Liver (tissue), 3 donors: Measurements from ENCODE around the gene PNPLA2.

ENCODE experiments used
- RAD21 ChIP-seq, 2 donors: IDR thresholded peaks; 2 replicates each; pipeline ENCODE4 v1.6.1; 2016; ENCODE audit warnings: antibody characterized with exemption in 2 of 2, mild to moderate bottlenecking in 2 of 2
- REST ChIP-seq: IDR thresholded peaks from 2 replicates; pipeline ENCODE4 v1.6.1; 2016; ENCODE audit warnings: antibody characterized with exemption, mild to moderate bottlenecking
- SP1 ChIP-seq: IDR thresholded peaks from 2 replicates; pipeline ENCODE4 v1.6.1; 2018; ENCODE audit warnings: antibody characterized with exemption, mild to moderate bottlenecking
- TF ChIP-seq, protein P1 (sequence below): fragments of 150-350 bp; IDR thresholded peaks from 2 replicates; pipeline ENCODE4 v1.5.1; 2017; ENCODE audit warnings: improper control_type of control experiment, low read depth, low read length; ENCODE audit not compliant: missing input control
- donor health status: healthy.
- donor health status: healthy.

GRCh38 chr11:812390-812789 lies 6.3 kb upstream of the PNPLA2 start:
- TF ChIP-seq RAD21 (IDR thresholded peaks at IDR 0.05), result no peak
- TF ChIP-seq, protein P1, sequence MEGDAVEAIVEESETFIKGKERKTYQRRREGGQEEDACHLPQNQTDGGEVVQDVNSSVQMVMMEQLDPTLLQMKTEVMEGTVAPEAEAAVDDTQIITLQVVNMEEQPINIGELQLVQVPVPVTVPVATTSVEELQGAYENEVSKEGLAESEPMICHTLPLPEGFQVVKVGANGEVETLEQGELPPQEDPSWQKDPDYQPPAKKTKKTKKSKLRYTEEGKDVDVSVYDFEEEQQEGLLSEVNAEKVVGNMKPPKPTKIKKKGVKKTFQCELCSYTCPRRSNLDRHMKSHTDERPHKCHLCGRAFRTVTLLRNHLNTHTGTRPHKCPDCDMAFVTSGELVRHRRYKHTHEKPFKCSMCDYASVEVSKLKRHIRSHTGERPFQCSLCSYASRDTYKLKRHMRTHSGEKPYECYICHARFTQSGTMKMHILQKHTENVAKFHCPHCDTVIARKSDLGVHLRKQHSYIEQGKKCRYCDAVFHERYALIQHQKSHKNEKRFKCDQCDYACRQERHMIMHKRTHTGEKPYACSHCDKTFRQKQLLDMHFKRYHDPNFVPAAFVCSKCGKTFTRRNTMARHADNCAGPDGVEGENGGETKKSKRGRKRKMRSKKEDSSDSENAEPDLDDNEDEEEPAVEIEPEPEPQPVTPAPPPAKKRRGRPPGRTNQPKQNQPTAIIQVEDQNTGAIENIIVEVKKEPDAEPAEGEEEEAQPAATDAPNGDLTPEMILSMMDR, result no peak
- TF ChIP-seq REST, result no peak
- TF ChIP-seq SP1, result no peak
